Tibial artery (tissue), 4 donors: ENCODE results near the gene FGGY.
"Not testable (repeated sequence)": the region's sequence is repeated elsewhere in the genome, so short reads cannot be mapped to it uniquely, and the experiment has no call there.

ENCODE experiments used
- DNase-seq, 2 donors: peaks; one replicate each; pipeline ENCODE4 v3.0.0-alpha.2; 2019
- H3K27ac ChIP-seq, 2 donors: fragments of 200-600 bp; sonication (generic) in 1 of 2; 1 replicate in 1 of 2; 2 replicates in 1 of 2; pipeline ENCODE4 v1.5.1; 2018 to 2019; ENCODE audit warnings: mild to moderate bottlenecking in 1 of 2
- H3K27me3 ChIP-seq, 2 donors: fragments of 200-600 bp; sonication (generic) in 1 of 2; one replicate each; pipeline versions ENCODE4 v1.5.1 to v1.6.0; 2016 to 2019
- H3K36me3 ChIP-seq, 3 donors: fragments of 200-600 bp; sonication (generic) in 2 of 3; one replicate each; pipeline ENCODE4 v1.5.1; 2016 to 2019; ENCODE audit warnings: mild to moderate bottlenecking in 2 of 3
- H3K4me1 ChIP-seq, 4 donors: fragments of 200-600 bp; sonication (generic) in 2 of 4; 1 replicate in 3 of 4; 2 replicates in 1 of 4; pipeline ENCODE4 v1.5.1; 2016 to 2019
- H3K4me3 ChIP-seq, 2 donors: fragments of 200-600 bp; sonication (generic) in 1 of 2; 1 replicate in 1 of 2; 2 replicates in 1 of 2; pipeline ENCODE4 v1.5.1; 2018 to 2019; ENCODE audit warnings: mild to moderate bottlenecking in 2 of 2
- H3K9me3 ChIP-seq, 3 donors: fragments of 200-600 bp; sonication (generic) in 1 of 3; one replicate each; pipeline ENCODE4 v1.5.1; 2016 to 2019
- CTCF ChIP-seq, 2 experiments: fragments of 200-600 bp in 1 of 2; fragments of 450-650 bp in 1 of 2; IDR thresholded peaks; one replicate each; pipeline ENCODE4 v1.5.1; 2017 to 2019; ENCODE audit warnings: antibody characterized with exemption in 2 of 2, mild to moderate bottlenecking in 1 of 2, moderate library complexity in 1 of 2
- intact Hi-C: fragments of 100-400 bp; cut with DNase I; formaldehyde crosslinking; loops from one replicate; pipeline ENCODE4 v1.15.0; 2023; ENCODE audit warnings: low total_unique reads

FGGY gene

GRCh38 chr1:59705466-59706302 is 408.8 kb downstream of the FGGY start:
- Histone ChIP-seq H3K27me3 (no peaks in the 10 kb centered on the region), H3K27ac (peak overlapping the region; percentile 72 to 76), H3K4me1 (peaks cover 0 to 59% (median 52%) of the 10 kb centered on the region in 4 donors), H3K4me3 (no peak overlapping the region), H3K9me3 (no peaks in the 10 kb centered on the region), H3K36me3 (no peaks in the 10 kb centered on the region)
- intact Hi-C loops: no loop called here
- TF ChIP-seq CTCF (IDR thresholded peaks at IDR 0.05): no peak
- DNase-seq: peak in 1 of 2 donors; percentile 54

- H3K27ac ChIP-seq: peak overlapping the region; percentile 72 to 76
These were observed 409.4 kb downstream of the FGGY start for GRCh38 chr1:59706303-59706599.

GRCh38 chr1:59707178-59707791 is 410.4 kb downstream of the FGGY start:
- no peak overlapping the region for H3K4me3 ChIP-seq
- H3K4me1 ChIP-seq: peaks cover 0 to 59% (median 52%) of the 10 kb centered on the region in 4 donors
- H3K36me3 ChIP-seq: no peaks in the 10 kb centered on the region
- no peaks in the 10 kb centered on the region for H3K9me3 ChIP-seq
- peak; percentile 79 to 80 for DNase-seq
- H3K27me3 ChIP-seq: no peaks in the 10 kb centered on the region
- intact Hi-C loops: no loop called here
- no peak for TF ChIP-seq CTCF (IDR thresholded peaks at IDR 0.05)
- peak overlapping the region; percentile 72 to 76 for H3K27ac ChIP-seq

More at GRCh38 chr1:59706303-59706599, 409.4 kb downstream of the FGGY start:
- H3K4me1 ChIP-seq: peaks cover 0 to 59% (median 52%) of the 10 kb centered on the region in 4 donors
- no peaks in the 10 kb centered on the region for H3K36me3 ChIP-seq
- no peak for DNase-seq
- H3K4me3 ChIP-seq: no peak overlapping the region
- no peaks in the 10 kb centered on the region for H3K9me3 ChIP-seq
- intact Hi-C loops: no loop called here
- H3K27me3 ChIP-seq: no peaks in the 10 kb centered on the region
- TF ChIP-seq CTCF (IDR thresholded peaks at IDR 0.05): no peak

GRCh38 chr1:59709333-59709732 is 412.4 kb downstream of the FGGY start:
- no peak for TF ChIP-seq CTCF (IDR thresholded peaks at IDR 0.05)
- H3K27me3 ChIP-seq: no peaks in the 10 kb centered on the region
- H3K4me1 ChIP-seq: peaks cover 0 to 39% (median 33%) of the 10 kb centered on the region in 4 donors
- intact Hi-C loops: no loop called here
- no peak overlapping the region for H3K4me3 ChIP-seq
- no peaks in the 10 kb centered on the region for H3K9me3 ChIP-seq
- DNase-seq: no peak
- H3K36me3 ChIP-seq: no peaks in the 10 kb centered on the region
- H3K27ac ChIP-seq: no peak overlapping the region

- H3K27me3 ChIP-seq, H3K36me3 ChIP-seq, H3K4me3 ChIP-seq, H3K9me3 ChIP-seq, DNase-seq, H3K27ac ChIP-seq, intact Hi-C loops: not testable (repeated sequence)
- H3K4me1 ChIP-seq: peaks cover 0 to 31% (median 19%) of the 10 kb centered on the region in 4 donors
These were observed 414.0 kb downstream of the FGGY start for GRCh38 chr1:59710920-59711319.

GRCh38 chr1:59714219-59714618 is 417.3 kb downstream of the FGGY start:
- Histone ChIP-seq H3K9me3 (no peaks in the 10 kb centered on the region), H3K27ac (peak overlapping the region; percentile 3 to 6), H3K36me3 (no peaks in the 10 kb centered on the region), H3K27me3 (no peaks in the 10 kb centered on the region), H3K4me1 (peaks cover 0 to 8% (median 0%) of the 10 kb centered on the region in 4 donors), H3K4me3 (no peak overlapping the region)
- no peak for TF ChIP-seq CTCF (IDR thresholded peaks at IDR 0.05)
- no peak for DNase-seq
- intact Hi-C loops: no loop called here
